ENCODE measurements around the gene CYP46A1.

DNA sequence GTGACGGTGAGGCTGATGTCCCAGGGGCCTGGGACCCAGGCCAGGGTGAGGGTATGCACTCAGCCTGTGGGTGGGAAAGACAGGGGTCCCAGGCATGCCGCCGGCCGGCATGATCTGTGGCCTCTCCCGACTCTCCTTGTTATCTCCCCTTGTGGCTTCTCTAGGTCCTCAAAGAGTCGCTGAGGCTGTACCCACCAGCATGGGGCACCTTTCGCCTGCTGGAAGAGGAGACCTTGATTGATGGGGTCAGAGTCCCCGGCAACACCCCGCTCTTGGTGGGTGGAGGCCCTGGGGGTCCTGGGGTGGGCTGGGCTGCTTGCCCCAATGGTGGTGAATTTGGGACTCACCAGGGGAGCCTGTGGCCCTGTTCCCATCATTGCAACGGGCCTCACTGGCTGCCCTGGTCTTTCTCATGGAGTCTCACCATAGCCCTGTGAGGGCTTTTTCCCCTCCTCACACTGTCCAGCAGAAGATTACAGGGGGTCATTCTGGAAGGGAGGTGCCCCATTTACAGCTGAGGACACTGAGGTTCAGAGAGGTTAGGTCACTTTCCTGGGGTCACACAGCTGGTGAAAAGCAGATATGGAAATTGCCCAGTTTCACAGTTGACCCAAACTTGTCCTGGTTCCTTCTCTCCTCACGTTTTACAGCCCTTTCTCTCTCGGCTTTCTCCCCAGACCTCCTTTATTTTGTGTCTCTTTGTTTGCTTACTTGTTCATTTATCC, 37.9 kb downstream of the CYP46A1 start:
- no peak for TF ChIP-seq EZH2 (IDR thresholded peaks at IDR 0.05)
- no peak for TF ChIP-seq CTCF (IDR thresholded peaks at IDR 0.05)

Measured in neural progenitor cell (in vitro differentiated cells).